HepG2 (cell line): ENCODE results near the gene DPEP1. TPM values are rescaled to one million over a fixed set of nuclear protein-coding genes. Genes with fewer than 3 reads are reported as not detected.

Experiments
- ATF3 ChIP-seq: sonication (generic); formaldehyde crosslinking; IDR thresholded peaks from 2 replicates; pipeline ENCODE4 v1.4.0; 2020; ENCODE audit warnings: missing genetic modification reagents
- ETV6 ChIP-seq: sonication (generic); formaldehyde crosslinking; conservative IDR thresholded peaks from 2 replicates; pipeline ENCODE4 v1.4.0; 2020; ENCODE audit warnings: missing genetic modification reagents
- FOXA3 ChIP-seq: IDR thresholded peaks from 2 replicates; pipeline ENCODE4 v1.6.1; 2016; ENCODE audit warnings: missing genetic modification reagents, missing compliant biosample characterization
- GMEB2 ChIP-seq: IDR thresholded peaks from 2 replicates; pipeline ENCODE4 v1.6.1; 2016; ENCODE audit warnings: missing biosample characterization, missing genetic modification reagents, low read depth
- HNF1B ChIP-seq: sonication (generic); formaldehyde crosslinking; IDR thresholded peaks from 2 replicates; pipeline ENCODE4 v1.5.1; 2020; ENCODE audit warnings: mild to moderate bottlenecking, moderate library complexity, missing genetic modification reagents
- JUND ChIP-seq: sonication (generic); formaldehyde crosslinking; IDR thresholded peaks from 2 replicates; pipeline ENCODE4 v1.8.0; 2022; ENCODE audit warnings: mild to moderate bottlenecking, missing genetic modification reagents
- MYC ChIP-seq: sonication (generic); formaldehyde crosslinking; IDR thresholded peaks from 2 replicates; pipeline ENCODE4 v1.9.0; 2021; ENCODE audit warnings: missing genetic modification reagents, borderline replicate concordance
- PAXIP1 ChIP-seq: sonication (generic); formaldehyde crosslinking; conservative IDR thresholded peaks from 2 replicates; pipeline ENCODE4 v1.4.0; 2020; ENCODE audit warnings: mild to moderate bottlenecking, missing genetic modification reagents, moderate library complexity
- SIX4 ChIP-seq: sonication (generic); formaldehyde crosslinking; IDR thresholded peaks from 2 replicates; pipeline ENCODE4 v1.4.0; 2020; ENCODE audit warnings: missing genetic modification reagents
- SMAD9 ChIP-seq: sonication (generic); formaldehyde crosslinking; IDR thresholded peaks from 2 replicates; pipeline ENCODE4 v1.5.1; 2020; ENCODE audit warnings: mild to moderate bottlenecking, missing genetic modification reagents
- ZNF318 ChIP-seq: sonication (generic); formaldehyde crosslinking; IDR thresholded peaks from 2 replicates; pipeline ENCODE4 v1.4.0; 2020; ENCODE audit warnings: mild to moderate bottlenecking, missing genetic modification reagents
- ZNF510 ChIP-seq: sonication (generic); formaldehyde crosslinking; IDR thresholded peaks from 2 replicates; pipeline ENCODE4 v1.4.0; 2020; ENCODE audit warnings: low read depth, mild to moderate bottlenecking, missing genetic modification reagents
- ZNF552 ChIP-seq: sonication (generic); formaldehyde crosslinking; IDR thresholded peaks from 2 replicates; pipeline ENCODE4 v1.9.0; 2022; ENCODE audit warnings: missing genetic modification reagents, mild to moderate bottlenecking, borderline replicate concordance
- ZNF563 ChIP-seq: sonication (generic); formaldehyde crosslinking; IDR thresholded peaks from 2 replicates; pipeline ENCODE4 v1.8.0; 2022; ENCODE audit warnings: mild to moderate bottlenecking, moderate library complexity, missing genetic modification reagents
- polyA plus RNA-seq, 8 experiments: library from polyadenylated mRNA; depleted of rRNA in 3 of 8; stranded (reverse) in 7 of 8; unstranded in 1 of 8; fragments of >200 nt; fragmentation: Illumina TruSeq in 4 of 8; extraction: Trizol in 4 of 8; gene quantifications; 2 replicates each; pipeline versions ENCODE4 v1.2.1 to v1.2.3, GENCODE V29; 2011 to 2016; ENCODE audit warnings: low read depth in 4 of 8, missing spikeins in 1 of 8, mixed read lengths in 1 of 8; ENCODE audit not compliant: insufficient read depth in 1 of 8
- total RNA-seq, 5 experiments: library from RNA; depleted of rRNA; stranded (reverse); fragments of >200 nt; fragmentation: Illumina TruSeq; extraction: Trizol; gene quantifications; 2 replicates each; pipeline ENCODE4 v1.2.3, GENCODE V29; 2016; ENCODE audit warnings: low read depth in 1 of 5

The DPEP1 gene
- total and polyA plus RNA-seq, 2 of the 13 experiments (the other 11 are each of a cell fraction or from before 2014, with no cell fraction given), result 37.6 to 52.2 TPM

GRCh38 chr16:89615596-89616090 lies 2.2 kb downstream of the DPEP1 start (continued):
- TF ChIP-seq ZNF552 (no peak), FOXA3 (peak; percentile 40; the same call in 1 of the 2 replicates), ETV6 (peak; percentile 91), ZNF563 (CRISPR knock-in tag) (0 out of 2 replicates have a peak, but pooled peaks have one; percentile 47), SIX4 (CRISPR knock-in tag) (no peak), JUND (no peak), HNF1B (CRISPR knock-in tag) (peak; percentile 55), ZNF510 (CRISPR knock-in tag) (no peak), SMAD9 (no peak), ATF3 (CRISPR knock-in tag) (peak; percentile 36; the same call in 1 of the 2 replicates), ZNF318 (CRISPR knock-in tag) (0 out of 2 replicates have a peak, but pooled peaks have one; percentile 39), GMEB2 (CRISPR knock-in tag) (no peak), MYC (peak; percentile 51; the same call in 1 of the 2 replicates), PAXIP1 (no peak)
